ENCODE results near the gene NUDT1.

GRCh38 chr7:2204446-2204845 is 37.6 kb upstream of the NUDT1 start:
- TF ChIP-seq, protein P1, sequence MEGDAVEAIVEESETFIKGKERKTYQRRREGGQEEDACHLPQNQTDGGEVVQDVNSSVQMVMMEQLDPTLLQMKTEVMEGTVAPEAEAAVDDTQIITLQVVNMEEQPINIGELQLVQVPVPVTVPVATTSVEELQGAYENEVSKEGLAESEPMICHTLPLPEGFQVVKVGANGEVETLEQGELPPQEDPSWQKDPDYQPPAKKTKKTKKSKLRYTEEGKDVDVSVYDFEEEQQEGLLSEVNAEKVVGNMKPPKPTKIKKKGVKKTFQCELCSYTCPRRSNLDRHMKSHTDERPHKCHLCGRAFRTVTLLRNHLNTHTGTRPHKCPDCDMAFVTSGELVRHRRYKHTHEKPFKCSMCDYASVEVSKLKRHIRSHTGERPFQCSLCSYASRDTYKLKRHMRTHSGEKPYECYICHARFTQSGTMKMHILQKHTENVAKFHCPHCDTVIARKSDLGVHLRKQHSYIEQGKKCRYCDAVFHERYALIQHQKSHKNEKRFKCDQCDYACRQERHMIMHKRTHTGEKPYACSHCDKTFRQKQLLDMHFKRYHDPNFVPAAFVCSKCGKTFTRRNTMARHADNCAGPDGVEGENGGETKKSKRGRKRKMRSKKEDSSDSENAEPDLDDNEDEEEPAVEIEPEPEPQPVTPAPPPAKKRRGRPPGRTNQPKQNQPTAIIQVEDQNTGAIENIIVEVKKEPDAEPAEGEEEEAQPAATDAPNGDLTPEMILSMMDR (conservative IDR thresholded peaks at IDR 0.05; ENCODE audit: low read length): no peak
- TF ChIP-seq EZH2phosphoT487 (IDR thresholded peaks at IDR 0.05; ENCODE audit: borderline replicate concordance, low read depth, low read length): no peak
